Measurements from ENCODE around the gene C6orf15.

Gene C6orf15

GRCh38 chr6:31065556-31065955 lies 46.8 kb downstream of the C6orf15 start:
- no peak for DNase-seq

- no peak for DNase-seq
Observed at GRCh38 chr6:31063906-31064435, 48.4 kb downstream of the C6orf15 start.
